GM12878 (cell line): ENCODE results near the gene SLC29A2.

Source experiments
- CEBPB ChIP-seq, 2 experiments: fragments of 150-350 bp in 1 of 2; IDR thresholded peaks; 2 replicates each; pipeline ENCODE4 v1.6.1; 2012 to 2014; ENCODE audit warnings: low read depth in 2 of 2, low read length in 2 of 2, borderline replicate concordance in 1 of 2, inconsistent platforms in 1 of 2
- IKZF2 ChIP-seq, 2 experiments: fragments of 450-650 bp; IDR thresholded peaks; 2 replicates each; pipeline ENCODE4 v1.6.1; 2017; ENCODE audit warnings: mild to moderate bottlenecking in 2 of 2, moderate library complexity in 2 of 2
- KDM1A ChIP-seq: fragments of 200-600 bp; sonication (generic); IDR thresholded peaks from 2 replicates; pipeline ENCODE4 v1.6.1; 2016; ENCODE audit warnings: borderline replicate concordance
- POLR2A ChIP-seq: IDR thresholded peaks from 2 replicates; pipeline ENCODE4 v1.6.1; 2011; ENCODE audit warnings: low read depth, mild to moderate bottlenecking, low read length
- TF ChIP-seq, protein P1 (sequence below): IDR thresholded peaks from 2 replicates; pipeline ENCODE4 v1.6.1; 2011; ENCODE audit warnings: mild to moderate bottlenecking, low read depth, low read length, moderate library complexity; ENCODE audit not compliant: insufficient replicate concordance
- TF ChIP-seq, protein P2 (sequence below), 3 experiments: IDR thresholded peaks in 2 of 3; conservative IDR thresholded peaks in 1 of 3; 2 replicates each; pipeline ENCODE4 v1.5.1; 2011; ENCODE audit warnings: low read depth in 3 of 3, low read length in 3 of 3, mild to moderate bottlenecking in 3 of 3, control low read depth in 2 of 3, moderate library complexity in 2 of 3, inconsistent platforms in 1 of 3, mixed read lengths in 1 of 3; ENCODE audit not compliant: control insufficient read depth in 2 of 3, insufficient read depth in 1 of 3; ENCODE audit errors: extremely low read depth in 1 of 3
- TF ChIP-seq, protein P3 (sequence below): IDR thresholded peaks from 2 replicates; pipeline ENCODE4 v1.6.1; 2012; ENCODE audit warnings: low read depth, low read length, improper control_type of control experiment
- TF ChIP-seq, protein P4 (sequence below): fragments of 450-650 bp; IDR thresholded peaks from 2 replicates; pipeline ENCODE4 v1.6.1; 2017; ENCODE audit warnings: mild to moderate bottlenecking, moderate library complexity

DNA sequence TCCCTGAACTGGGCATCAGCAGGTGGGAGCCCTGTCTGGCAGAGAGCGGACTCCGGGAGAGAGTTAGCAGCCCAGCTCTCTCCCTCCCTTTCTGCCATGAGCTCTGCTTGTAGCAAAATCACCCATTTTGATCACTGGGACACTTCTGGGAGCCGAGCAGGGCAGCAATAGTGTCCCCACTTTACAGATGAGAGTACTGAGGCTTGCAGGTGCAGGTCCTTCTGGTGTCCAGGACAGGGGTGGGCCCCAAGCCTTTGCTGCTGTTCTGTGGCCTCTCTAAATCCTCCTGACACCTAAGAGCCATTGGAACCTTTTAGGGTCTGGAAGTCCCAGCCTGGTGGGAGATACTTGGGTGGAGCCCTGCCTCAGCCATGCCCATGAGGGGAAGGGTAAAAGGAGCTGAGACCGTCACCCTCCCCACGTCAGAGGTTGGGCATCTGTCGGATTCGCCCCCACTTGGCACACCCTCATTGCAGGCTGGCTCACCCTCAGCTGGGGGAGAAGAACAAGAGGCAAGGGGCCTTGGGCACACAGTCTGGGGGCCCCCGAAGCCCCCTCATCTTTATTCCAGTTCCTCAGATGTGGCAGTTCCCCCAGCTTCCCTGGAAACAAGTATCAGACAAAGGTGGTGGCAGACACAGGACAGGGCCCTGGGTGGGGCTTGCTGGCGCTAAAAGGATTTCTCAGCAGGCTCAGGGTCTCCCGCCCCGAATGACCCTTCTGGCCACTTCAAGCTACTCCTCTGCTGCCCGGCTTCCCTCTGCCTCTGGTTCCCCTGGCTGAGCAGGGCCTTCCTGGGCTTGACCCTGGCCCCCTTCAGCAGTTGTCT, 39.8 kb downstream of the SLC29A2 start:
- TF ChIP-seq, protein P1, sequence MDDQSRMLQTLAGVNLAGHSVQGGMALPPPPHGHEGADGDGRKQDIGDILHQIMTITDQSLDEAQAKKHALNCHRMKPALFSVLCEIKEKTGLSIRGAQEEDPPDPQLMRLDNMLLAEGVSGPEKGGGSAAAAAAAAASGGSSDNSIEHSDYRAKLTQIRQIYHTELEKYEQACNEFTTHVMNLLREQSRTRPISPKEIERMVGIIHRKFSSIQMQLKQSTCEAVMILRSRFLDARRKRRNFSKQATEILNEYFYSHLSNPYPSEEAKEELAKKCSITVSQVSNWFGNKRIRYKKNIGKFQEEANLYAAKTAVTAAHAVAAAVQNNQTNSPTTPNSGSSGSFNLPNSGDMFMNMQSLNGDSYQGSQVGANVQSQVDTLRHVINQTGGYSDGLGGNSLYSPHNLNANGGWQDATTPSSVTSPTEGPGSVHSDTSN: no peak
- TF ChIP-seq POLR2A (no peak), KDM1A (no peak), IKZF2 (IDR thresholded peaks at IDR 0.05) (no peak), CEBPB (IDR thresholded peaks at IDR 0.05; ENCODE audit: borderline replicate concordance in 1 of 2, low read depth in 2 of 2, low read length in 2 of 2) (no peak)
- TF ChIP-seq, protein P2, sequence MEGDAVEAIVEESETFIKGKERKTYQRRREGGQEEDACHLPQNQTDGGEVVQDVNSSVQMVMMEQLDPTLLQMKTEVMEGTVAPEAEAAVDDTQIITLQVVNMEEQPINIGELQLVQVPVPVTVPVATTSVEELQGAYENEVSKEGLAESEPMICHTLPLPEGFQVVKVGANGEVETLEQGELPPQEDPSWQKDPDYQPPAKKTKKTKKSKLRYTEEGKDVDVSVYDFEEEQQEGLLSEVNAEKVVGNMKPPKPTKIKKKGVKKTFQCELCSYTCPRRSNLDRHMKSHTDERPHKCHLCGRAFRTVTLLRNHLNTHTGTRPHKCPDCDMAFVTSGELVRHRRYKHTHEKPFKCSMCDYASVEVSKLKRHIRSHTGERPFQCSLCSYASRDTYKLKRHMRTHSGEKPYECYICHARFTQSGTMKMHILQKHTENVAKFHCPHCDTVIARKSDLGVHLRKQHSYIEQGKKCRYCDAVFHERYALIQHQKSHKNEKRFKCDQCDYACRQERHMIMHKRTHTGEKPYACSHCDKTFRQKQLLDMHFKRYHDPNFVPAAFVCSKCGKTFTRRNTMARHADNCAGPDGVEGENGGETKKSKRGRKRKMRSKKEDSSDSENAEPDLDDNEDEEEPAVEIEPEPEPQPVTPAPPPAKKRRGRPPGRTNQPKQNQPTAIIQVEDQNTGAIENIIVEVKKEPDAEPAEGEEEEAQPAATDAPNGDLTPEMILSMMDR (IDR thresholded peaks at IDR 0.05 in 2 of 3, conservative IDR thresholded peaks at IDR 0.05 in 1 of 3; ENCODE audit: control insufficient read depth in 2 of 3, extremely low read depth in 1 of 3, insufficient read depth in 1 of 3, low read depth in 3 of 3, low read length in 3 of 3): no peak
- TF ChIP-seq, protein P3, sequence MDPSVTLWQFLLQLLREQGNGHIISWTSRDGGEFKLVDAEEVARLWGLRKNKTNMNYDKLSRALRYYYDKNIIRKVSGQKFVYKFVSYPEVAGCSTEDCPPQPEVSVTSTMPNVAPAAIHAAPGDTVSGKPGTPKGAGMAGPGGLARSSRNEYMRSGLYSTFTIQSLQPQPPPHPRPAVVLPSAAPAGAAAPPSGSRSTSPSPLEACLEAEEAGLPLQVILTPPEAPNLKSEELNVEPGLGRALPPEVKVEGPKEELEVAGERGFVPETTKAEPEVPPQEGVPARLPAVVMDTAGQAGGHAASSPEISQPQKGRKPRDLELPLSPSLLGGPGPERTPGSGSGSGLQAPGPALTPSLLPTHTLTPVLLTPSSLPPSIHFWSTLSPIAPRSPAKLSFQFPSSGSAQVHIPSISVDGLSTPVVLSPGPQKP: no peak
- TF ChIP-seq, protein P4, sequence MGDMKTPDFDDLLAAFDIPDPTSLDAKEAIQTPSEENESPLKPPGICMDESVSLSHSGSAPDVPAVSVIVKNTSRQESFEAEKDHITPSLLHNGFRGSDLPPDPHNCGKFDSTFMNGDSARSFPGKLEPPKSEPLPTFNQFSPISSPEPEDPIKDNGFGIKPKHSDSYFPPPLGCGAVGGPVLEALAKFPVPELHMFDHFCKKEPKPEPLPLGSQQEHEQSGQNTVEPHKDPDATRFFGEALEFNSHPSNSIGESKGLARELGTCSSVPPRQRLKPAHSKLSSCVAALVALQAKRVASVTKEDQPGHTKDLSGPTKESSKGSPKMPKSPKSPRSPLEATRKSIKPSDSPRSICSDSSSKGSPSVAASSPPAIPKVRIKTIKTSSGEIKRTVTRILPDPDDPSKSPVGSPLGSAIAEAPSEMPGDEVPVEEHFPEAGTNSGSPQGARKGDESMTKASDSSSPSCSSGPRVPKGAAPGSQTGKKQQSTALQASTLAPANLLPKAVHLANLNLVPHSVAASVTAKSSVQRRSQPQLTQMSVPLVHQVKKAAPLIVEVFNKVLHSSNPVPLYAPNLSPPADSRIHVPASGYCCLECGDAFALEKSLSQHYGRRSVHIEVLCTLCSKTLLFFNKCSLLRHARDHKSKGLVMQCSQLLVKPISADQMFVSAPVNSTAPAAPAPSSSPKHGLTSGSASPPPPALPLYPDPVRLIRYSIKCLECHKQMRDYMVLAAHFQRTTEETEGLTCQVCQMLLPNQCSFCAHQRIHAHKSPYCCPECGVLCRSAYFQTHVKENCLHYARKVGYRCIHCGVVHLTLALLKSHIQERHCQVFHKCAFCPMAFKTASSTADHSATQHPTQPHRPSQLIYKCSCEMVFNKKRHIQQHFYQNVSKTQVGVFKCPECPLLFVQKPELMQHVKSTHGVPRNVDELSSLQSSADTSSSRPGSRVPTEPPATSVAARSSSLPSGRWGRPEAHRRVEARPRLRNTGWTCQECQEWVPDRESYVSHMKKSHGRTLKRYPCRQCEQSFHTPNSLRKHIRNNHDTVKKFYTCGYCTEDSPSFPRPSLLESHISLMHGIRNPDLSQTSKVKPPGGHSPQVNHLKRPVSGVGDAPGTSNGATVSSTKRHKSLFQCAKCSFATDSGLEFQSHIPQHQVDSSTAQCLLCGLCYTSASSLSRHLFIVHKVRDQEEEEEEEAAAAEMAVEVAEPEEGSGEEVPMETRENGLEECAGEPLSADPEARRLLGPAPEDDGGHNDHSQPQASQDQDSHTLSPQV: no peak
